ENCODE results near the gene FILIP1.

FILIP1 gene

DNA sequence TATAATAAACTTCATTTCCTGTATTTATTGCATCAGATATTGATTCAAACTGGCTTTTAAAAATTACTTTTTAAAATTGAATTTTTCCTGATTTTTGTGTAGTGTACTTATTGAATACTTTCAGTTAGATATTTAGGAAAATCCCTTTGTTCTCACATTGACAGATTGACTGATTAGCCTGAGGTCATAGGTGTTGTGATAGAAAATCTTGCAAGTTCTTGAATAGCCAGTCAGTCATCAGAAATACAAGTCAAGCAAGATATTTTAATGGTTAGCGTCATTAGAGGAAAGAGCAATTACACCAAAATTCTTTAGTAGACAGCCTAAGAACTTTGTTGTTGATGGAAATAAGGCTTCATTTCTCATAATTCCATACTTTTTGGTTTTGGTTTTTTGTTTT lies 205.6 kb downstream of the FILIP1 start:
- DNase-seq, result no peak

DNA sequence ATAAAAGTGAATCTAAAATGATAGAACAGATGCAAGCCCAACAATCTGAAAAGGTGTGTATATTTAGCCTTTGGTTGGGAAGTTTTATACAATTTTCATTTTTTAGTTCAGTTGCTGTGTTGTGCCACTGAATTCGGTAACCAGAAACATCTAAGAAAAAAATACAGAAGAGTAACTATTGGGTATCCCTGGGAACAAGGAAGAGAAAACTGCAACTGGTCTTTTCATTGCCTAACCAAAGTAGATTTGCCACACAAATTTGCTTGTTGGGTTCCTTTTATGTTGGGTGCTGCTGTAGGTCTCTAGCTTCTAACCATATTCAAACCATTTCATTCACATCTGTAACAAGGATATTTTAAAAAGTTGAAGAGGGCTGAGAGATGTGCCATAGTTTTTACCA lies 206.2 kb downstream of the FILIP1 start:
- no peak for DNase-seq

DNA sequence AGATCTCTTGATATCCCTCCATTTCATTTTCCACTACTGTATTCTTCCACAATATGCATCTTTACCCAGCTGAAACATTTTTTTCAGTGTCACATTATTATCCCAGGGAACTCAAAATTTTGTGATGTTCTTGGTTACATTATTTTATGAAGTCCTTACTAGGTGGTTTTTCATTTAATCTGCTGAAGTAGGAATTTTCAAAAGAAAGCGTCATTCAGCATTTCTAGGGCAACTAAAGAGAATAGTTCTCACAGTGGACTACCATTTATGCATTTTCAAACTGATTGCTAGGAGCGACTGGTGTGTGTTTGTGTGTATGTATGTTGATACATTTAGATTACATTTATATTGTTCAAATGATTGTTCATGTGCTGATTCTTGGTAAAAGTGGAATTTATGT lies 206.6 kb downstream of the FILIP1 start:
- DNase-seq, result no peak

DNA sequence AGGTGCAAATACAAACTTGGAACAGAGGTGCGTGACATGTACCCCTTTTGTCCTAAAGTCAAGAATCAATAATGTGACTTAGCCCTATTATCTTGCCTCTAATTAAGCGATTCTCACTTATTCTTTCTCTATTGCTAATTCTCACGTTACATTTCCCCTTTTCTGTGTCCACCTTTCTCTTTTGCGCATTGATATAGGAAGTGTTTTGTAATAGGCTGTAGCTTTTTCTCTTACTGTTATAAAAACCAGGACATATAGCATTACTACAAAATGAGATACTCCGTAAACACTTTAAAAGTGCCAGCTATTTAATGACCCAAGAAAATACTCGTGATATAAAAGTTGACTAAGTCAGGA lies 208.3 kb downstream of the FILIP1 start:
- no peak for DNase-seq

- peak; percentile 96 to 97 for DNase-seq
Measured at GRCh38 chr6:75284632-75285282, 208.8 kb downstream of the FILIP1 start, which contains the start of gene TMEM30A. Gene TMEM30A, minus strand, starts transcription at chr6:75284792. Its CDS starts 154 bp downstream, at chr6:75284638.

GRCh38 chr6:75283907-75284631 lies 209.5 kb downstream of the FILIP1 start:
- peak; percentile 6 to 14 for DNase-seq

DNA sequence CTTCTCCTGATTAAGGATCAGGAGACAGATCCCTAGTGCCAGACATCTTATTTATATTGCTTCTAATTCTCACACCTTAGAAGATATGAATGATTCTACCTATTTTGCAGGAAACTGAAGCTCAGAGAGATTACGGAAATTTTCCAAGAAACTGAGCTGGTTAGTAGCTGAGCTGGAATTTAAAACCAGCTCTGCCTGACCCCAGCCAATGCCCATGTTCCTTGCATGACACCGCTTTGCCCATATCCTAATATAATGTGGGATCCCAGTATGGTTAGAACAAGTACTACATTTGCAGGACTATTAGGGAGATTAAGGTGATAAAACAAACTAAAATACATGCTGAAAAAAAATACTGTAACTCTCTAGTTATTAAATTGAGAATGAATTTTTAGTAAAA lies 210.9 kb downstream of the FILIP1 start:
- DNase-seq, result no peak

DNA sequence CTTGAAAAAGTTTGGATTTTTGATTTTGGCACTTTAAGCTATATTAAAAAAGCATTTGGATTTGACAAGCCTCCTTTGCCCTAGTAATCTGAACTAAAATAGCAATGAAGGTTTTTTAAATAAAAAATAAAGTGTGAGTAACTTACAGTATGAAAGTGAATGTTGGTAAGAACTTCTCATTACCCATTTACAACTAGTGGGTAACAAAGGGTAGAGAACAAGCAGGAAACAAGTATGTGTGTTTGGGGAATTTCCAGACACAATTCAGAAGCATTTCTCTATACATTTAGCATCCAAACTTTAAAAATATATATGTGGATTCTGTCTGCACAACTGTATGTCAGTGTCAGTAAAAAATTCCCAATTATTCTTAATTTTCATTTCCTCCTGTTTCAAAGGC lies 211.9 kb downstream of the FILIP1 start:
- DNase-seq, result no peak

GRCh38 chr6:75280131-75280855 lies 213.3 kb downstream of the FILIP1 start:
- DNase-seq, result no peak

DNA sequence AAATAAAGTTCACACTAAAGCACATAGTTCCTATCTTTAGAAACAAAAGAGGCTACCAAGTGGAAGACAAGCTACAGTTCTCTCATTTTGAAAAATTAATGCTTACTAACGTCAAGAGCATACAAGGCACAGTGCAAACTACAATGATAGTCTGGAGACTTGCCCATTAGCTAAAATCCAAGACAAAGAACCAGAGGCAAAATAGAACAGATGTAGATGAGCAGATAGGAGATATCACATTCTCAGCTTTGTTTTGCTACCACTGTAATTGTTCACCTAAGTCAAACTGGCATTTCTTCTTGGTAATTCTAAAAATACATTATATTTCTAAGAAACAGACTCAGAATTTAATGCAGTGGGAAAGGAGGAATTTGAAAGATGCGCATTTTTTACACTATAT lies 214.2 kb downstream of the FILIP1 start:
- DNase-seq, result no peak

- no peak for DNase-seq
Measured at GRCh38 chr6:75278474-75279077, 215.0 kb downstream of the FILIP1 start.

DNA sequence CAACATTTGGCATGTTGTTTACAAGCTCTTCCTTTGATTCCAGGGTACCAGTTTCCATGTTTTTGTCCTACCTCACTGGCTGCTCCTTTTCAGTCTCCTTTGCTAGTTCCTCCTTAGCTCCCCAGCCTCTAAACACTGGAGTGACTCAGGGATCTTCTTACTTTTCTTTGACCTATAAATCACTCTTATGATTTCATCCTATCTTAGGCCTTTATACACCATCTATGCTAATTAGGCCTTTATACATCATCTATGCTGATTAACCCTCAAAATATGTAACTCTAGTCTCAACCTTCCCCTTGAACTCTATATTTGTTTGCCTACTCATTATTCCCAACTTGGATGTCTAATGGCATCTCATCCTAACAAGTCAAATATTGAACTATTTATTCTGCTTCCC lies 218.5 kb downstream of the FILIP1 start:
- DNase-seq, result no peak

DNA sequence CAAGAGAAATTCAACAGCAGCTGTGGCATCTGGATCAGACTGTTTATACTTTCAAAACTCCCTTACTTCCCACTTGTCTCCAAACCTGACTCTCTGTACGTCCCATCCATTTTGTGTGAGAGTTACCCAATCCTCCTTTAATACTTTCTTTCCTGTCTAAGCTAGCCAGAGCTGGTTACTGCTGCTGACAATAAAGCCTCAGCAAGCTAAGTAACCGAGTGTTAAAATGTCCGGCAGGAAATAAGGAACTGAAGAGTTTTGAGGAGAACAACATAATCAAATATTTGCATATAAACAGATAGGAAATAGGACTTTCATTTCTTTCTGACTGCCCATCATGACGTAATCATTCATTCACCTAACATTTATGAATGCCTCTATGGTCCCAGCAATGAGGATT lies 220.6 kb downstream of the FILIP1 start:
- DNase-seq, result no peak

DNA sequence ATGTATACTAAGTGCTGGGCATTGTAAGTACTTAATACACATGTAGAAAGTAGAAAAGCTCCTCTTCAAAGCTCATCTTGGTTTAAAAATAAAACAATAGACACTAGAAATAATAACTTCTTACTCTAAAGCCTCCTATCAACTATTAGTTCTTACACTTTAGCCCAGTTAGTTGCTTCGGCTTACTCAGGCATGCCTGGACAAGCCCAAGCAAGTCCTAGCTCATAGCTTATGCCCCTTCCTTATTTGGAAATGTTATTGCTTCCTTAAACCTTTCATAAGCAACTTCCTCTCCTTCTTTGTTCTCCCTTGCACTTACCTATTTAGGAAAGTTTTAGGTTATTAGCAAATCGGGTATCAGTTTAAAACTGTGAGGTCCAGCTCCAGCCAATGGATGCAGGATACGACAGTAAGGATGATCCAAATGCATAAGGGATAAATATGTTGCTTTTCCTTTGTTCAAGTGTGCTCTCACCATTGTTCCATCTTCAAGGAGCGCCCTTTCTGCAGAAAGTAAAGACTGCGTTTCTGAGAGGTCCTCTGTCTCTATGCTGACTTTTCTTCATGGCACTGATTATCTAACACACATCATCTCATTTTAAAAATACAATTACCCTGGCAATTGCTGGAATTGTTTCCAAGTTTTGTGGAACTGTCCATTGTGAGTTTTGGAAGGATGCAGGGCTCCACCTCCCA lies 221.3 kb downstream of the FILIP1 start:
- DNase-seq, result no peak

DNA sequence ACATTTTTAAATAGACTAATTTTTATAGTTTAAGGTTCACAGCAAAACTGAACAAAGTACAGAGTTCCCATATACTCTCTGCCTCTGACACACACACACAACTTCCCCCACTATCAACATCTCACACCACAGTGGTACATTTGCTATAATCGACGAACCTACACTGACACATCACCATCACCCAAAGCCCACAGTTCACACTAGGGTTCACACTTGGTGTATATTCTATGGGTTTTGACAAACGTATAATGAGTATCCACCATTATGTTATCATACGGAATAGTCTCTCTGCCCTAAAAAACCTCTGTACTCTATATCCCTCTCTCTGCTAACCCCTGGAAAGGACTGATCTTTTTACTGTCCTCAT lies 224.6 kb downstream of the FILIP1 start:
- DNase-seq, result no peak

- peak in 1 of 2 donors; percentile 5 for DNase-seq
Measured at GRCh38 chr6:75268121-75268987, 225.2 kb downstream of the FILIP1 start.

- DNase-seq, result no peak
Measured at GRCh38 chr6:75267461-75267860, 226.1 kb downstream of the FILIP1 start.

DNA sequence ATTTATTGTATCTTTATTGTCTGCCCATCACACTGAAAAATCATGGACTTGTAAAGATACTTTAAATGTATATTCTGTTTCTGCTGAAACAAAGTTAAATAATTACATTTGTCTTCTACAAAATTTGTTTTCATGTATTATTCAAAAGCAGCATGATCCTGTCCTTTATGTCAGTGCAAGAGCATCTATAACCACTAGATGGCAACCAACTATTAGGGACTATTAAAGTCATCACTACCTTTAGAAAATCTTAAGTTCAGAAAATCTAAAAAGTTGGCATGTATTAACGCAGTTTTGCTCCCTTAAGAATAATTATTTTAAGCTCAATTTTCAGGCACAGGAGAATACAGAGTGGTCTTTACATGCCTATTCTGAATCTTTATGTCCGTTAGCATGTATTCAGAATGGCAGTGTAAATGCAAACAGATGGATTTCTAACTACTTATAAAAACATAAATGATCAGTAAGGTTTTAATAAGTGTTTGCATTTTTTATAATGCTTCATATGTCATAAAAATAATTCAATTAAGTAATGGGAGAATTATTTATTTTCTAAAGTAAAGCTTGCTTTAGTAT lies 226.8 kb downstream of the FILIP1 start:
- no peak for DNase-seq

- DNase-seq, result no peak
Measured at GRCh38 chr6:75263401-75263750, 230.2 kb downstream of the FILIP1 start.

- no peak for DNase-seq
Measured at GRCh38 chr6:75262716-75263400, 230.7 kb downstream of the FILIP1 start.

- DNase-seq, result no peak
Measured at GRCh38 chr6:75261299-75261698, 232.3 kb downstream of the FILIP1 start.

All from activated CD4-positive, alpha-beta T cell treated with anti-CD3 and anti-CD28 coated beads for 4 hours (primary cell).